Measurements from ENCODE around the gene C1QL4. TPM values are rescaled to one million over a fixed set of nuclear protein-coding genes. Genes with fewer than 3 reads are reported as not detected.

The C1QL4 gene
- total RNA-seq, 6 experiments from 2014 or later: not detected

DNA sequence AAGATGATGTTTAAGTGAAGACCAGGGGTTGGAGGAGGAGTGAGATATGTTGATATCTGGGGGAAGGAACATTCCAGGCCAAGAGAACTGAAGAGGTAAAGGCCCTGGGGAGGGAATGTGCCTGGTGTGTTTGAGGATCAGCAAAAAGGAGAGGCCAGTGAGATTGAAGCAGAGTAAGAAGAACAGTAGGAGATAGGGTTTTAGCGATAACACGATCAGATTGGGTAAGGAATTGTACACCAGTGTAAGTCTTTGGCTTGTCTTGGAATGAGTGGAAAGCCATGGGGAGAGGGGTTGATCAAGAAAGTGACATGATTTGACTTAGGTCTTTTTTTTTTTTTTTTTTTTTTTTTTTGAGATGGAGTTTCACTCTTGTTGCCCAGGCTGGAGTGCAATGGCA is 9.1 kb downstream of the C1QL4 start:
- ATAC-seq (no peak), DNase-seq (no peak)
- Histone ChIP-seq H3K36me3 (no peaks in the 10 kb centered on the region), H3K27ac (no peak overlapping the region), H3K4me1 (no peaks in the 10 kb centered on the region), H3K4me3 (no peak overlapping the region), H3K9me3 (no peaks in the 10 kb centered on the region), H3K27me3 (no peaks in the 10 kb centered on the region)
- no peak for TF ChIP-seq POLR2A (IDR thresholded peaks at IDR 0.05)
- TF ChIP-seq, protein P1, sequence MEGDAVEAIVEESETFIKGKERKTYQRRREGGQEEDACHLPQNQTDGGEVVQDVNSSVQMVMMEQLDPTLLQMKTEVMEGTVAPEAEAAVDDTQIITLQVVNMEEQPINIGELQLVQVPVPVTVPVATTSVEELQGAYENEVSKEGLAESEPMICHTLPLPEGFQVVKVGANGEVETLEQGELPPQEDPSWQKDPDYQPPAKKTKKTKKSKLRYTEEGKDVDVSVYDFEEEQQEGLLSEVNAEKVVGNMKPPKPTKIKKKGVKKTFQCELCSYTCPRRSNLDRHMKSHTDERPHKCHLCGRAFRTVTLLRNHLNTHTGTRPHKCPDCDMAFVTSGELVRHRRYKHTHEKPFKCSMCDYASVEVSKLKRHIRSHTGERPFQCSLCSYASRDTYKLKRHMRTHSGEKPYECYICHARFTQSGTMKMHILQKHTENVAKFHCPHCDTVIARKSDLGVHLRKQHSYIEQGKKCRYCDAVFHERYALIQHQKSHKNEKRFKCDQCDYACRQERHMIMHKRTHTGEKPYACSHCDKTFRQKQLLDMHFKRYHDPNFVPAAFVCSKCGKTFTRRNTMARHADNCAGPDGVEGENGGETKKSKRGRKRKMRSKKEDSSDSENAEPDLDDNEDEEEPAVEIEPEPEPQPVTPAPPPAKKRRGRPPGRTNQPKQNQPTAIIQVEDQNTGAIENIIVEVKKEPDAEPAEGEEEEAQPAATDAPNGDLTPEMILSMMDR (IDR thresholded peaks at IDR 0.05): no peak
- intact Hi-C loops (cut with DNase I): no loop called here
- WGBS (ENCODE audit: insufficient coverage, low coverage, low lambda C conversion rate, missing lambda C conversion rate): 92% methylated on average over 2 of the region's 2 CpGs

DNA sequence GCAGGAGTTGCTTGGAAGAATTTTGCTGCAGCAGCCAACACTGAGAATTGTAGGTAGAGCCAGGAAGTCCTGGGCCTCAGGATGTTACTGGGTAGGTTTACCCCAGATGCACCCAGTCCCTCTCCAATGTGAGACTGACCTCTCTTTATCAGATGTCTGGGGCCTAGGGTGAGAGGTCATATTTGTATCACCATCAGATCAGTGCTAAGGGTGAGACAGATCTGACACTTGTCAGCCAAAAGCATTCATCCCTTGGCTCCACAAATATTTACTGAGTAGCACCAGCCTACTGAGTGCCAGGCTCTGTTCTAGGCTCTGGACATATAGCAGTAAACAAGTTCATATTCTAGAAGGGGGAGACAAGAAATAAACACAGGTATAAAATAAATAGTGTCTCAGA is 9.6 kb downstream of the C1QL4 start:
- ATAC-seq (no peak), DNase-seq (no peak)
- intact Hi-C loops (cut with DNase I): no loop called here
- no peaks in the 10 kb centered on the region for H3K36me3 ChIP-seq
- TF ChIP-seq POLR2A (IDR thresholded peaks at IDR 0.05): no peak
- TF ChIP-seq, protein P1 (IDR thresholded peaks at IDR 0.05): no peak
- H3K9me3 ChIP-seq: no peaks in the 10 kb centered on the region
- H3K4me1 ChIP-seq: peaks cover 0 to 1% (median 0%) of the 10 kb centered on the region in 4 donors
- no peak overlapping the region for H3K27ac ChIP-seq
- H3K27me3 ChIP-seq: no peaks in the 10 kb centered on the region
- no peak overlapping the region for H3K4me3 ChIP-seq

DNA sequence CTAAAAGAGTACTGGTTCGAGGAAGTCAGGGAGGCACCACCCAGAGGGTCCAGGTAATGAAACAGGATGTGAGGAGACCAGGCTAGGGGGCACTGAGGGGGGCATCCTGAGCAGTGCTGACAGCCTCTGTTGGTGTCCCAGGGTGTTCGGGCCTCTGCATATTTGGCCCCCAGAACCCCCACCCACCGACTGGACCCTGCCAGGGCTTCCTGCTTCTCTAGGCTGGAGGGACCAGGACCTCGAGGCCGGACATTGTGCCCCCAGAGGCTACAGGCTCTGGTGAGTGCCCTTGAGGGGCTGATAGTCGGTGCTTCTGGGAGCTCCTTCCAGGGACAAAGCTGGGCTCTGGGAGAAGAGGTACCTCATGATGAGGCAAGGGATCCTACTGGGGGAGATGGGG is 11.4 kb downstream of the C1QL4 start:
- no peaks in the 10 kb centered on the region for H3K9me3 ChIP-seq
- intact Hi-C loops (cut with DNase I): no loop called here
- TF ChIP-seq POLR2A (IDR thresholded peaks at IDR 0.05): no peak
- TF ChIP-seq, protein P1 (IDR thresholded peaks at IDR 0.05): no peak
- H3K4me3 ChIP-seq: no peak overlapping the region
- no peak overlapping the region for H3K27ac ChIP-seq
- H3K27me3 ChIP-seq: no peaks in the 10 kb centered on the region
- ATAC-seq: no peak
- WGBS (ENCODE audit: insufficient coverage, low coverage, low lambda C conversion rate, missing lambda C conversion rate): no CpG with 5 or more reads among the region's 6 CpGs
- H3K4me1 ChIP-seq: peaks cover 0 to 4% (median 0%) of the 10 kb centered on the region in 4 donors
- H3K36me3 ChIP-seq: no peaks in the 10 kb centered on the region
- DNase-seq: no peak

DNA sequence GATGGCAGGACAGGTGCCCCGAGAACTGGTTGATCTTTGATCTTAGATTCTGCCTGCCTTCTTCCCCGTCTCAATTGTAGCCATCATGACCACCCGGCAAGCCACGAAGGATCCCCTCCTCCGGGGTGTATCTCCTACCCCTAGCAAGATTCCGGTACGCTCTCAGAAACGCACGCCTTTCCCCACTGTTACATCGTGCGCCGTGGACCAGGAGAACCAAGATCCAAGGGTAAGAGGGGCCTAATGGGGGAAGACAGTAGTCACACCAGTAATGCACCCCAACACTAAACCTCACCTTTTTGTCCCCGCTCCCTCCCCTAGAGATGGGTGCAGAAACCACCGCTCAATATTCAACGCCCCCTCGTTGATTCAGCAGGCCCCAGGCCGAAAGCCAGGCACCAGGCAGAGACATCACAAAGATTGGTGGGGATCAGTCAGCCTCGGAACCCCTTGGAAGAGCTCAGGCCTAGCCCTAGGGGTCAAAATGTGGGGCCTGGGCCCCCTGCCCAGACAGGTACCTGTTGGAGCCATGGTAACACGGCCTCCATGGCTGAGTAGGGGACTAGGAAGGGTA is 13.4 kb downstream of the C1QL4 start:
- Histone ChIP-seq H3K36me3 (no peaks in the 10 kb centered on the region), H3K4me3 (peak overlapping the region; percentile 62 to 80 (median 70)), H3K9me3 (no peaks in the 10 kb centered on the region), H3K27ac (no peak overlapping the region), H3K27me3 (no peaks in the 10 kb centered on the region), H3K4me1 (peaks cover 0 to 4% (median 0%) of the 10 kb centered on the region in 4 donors)
- DNase-seq (no peak), ATAC-seq (no peak)
- WGBS (ENCODE audit: insufficient coverage, low coverage, low lambda C conversion rate, missing lambda C conversion rate): 19% methylated on average over 6 of the region's 19 CpGs
- TF ChIP-seq, protein P1 (IDR thresholded peaks at IDR 0.05): no peak
- TF ChIP-seq POLR2A (IDR thresholded peaks at IDR 0.05): no peak
- intact Hi-C loops (cut with DNase I): no loop called here
